RWPE2 (cell line): ENCODE measurements around the gene HSPA12A.

Source experiments
- ATAC-seq: fragments of 200-7000 bp; cut with Tn5 transposase; 3 replicates; pipeline ENCODE4 v1.9.1; 2021; ENCODE audit warnings: low read depth
- DNase-seq: peaks from one replicate; pipeline ENCODE4 v3.0.0-alpha.2; 2020; ENCODE audit warnings: low spot score
- H3K27ac ChIP-seq: fragments of 450-650 bp; 2 replicates; pipeline ENCODE4 v1.5.1; 2017; ENCODE audit warnings: mild to moderate bottlenecking; ENCODE audit not compliant: poor library complexity, severe bottlenecking
- H3K27me3 ChIP-seq: fragments of 250-450 bp; sonication (Bioruptor Pico); 2 replicates; pipeline ENCODE4 v1.5.1; 2021; ENCODE audit warnings: mild to moderate bottlenecking, moderate library complexity; ENCODE audit not compliant: insufficient read depth, poor library complexity, severe bottlenecking
- H3K36me3 ChIP-seq: fragments of 250-450 bp; sonication (Bioruptor Pico); 2 replicates; pipeline ENCODE4 v1.5.1; 2020; ENCODE audit warnings: low read depth, mild to moderate bottlenecking, moderate library complexity
- H3K4me1 ChIP-seq: fragments of 250-450 bp; sonication (Bioruptor Pico); 2 replicates; pipeline ENCODE4 v1.5.1; 2021; ENCODE audit warnings: mild to moderate bottlenecking, moderate library complexity; ENCODE audit not compliant: insufficient read depth, poor library complexity, severe bottlenecking
- H3K4me3 ChIP-seq: fragments of 250-450 bp; sonication (Bioruptor Pico); 2 replicates; pipeline ENCODE4 v1.5.1; 2021; ENCODE audit warnings: mild to moderate bottlenecking, moderate library complexity; ENCODE audit not compliant: severe bottlenecking
- H3K9me3 ChIP-seq: fragments of 250-450 bp; sonication (Bioruptor Pico); 2 replicates; pipeline ENCODE4 v1.5.1; 2021; ENCODE audit warnings: mild to moderate bottlenecking, moderate library complexity; ENCODE audit not compliant: severe bottlenecking
- TF ChIP-seq, protein P1 (sequence below): fragments of 450-650 bp; IDR thresholded peaks from one replicate; pipeline ENCODE4 v1.5.1; 2017; ENCODE audit warnings: mild to moderate bottlenecking, moderate library complexity; ENCODE audit not compliant: poor library complexity, severe bottlenecking

Gene HSPA12A

DNA sequence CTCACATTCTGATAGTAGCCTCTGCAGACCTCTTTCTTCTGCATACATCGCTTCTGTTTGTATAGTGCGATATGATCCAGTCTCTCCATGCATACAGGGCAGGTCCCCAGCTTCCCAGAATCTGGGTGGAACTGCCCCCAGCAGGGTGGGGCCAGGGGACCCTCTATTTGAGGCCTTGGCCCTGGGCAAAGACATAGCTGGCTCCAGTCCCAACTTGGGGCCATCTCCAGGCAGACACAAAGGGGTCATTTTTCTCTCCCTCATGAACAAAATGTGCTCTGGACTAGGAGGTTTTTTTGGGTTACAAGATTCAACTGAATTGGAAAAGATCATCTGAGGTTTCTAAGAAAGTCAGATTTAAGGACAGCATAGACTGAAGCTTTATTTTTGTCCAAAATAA, 21.1 kb upstream of the HSPA12A start:
- TF ChIP-seq, protein P1, sequence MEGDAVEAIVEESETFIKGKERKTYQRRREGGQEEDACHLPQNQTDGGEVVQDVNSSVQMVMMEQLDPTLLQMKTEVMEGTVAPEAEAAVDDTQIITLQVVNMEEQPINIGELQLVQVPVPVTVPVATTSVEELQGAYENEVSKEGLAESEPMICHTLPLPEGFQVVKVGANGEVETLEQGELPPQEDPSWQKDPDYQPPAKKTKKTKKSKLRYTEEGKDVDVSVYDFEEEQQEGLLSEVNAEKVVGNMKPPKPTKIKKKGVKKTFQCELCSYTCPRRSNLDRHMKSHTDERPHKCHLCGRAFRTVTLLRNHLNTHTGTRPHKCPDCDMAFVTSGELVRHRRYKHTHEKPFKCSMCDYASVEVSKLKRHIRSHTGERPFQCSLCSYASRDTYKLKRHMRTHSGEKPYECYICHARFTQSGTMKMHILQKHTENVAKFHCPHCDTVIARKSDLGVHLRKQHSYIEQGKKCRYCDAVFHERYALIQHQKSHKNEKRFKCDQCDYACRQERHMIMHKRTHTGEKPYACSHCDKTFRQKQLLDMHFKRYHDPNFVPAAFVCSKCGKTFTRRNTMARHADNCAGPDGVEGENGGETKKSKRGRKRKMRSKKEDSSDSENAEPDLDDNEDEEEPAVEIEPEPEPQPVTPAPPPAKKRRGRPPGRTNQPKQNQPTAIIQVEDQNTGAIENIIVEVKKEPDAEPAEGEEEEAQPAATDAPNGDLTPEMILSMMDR: no peak
- ATAC-seq (no peak), DNase-seq (no peak)
- no peaks in the 10 kb centered on the region for H3K27me3 ChIP-seq
- no peaks in the 10 kb centered on the region for H3K4me1 ChIP-seq
- no peaks in the 10 kb centered on the region for H3K36me3 ChIP-seq
- H3K27ac ChIP-seq: no peak overlapping the region
- H3K4me3 ChIP-seq: no peak overlapping the region
- H3K9me3 ChIP-seq: peaks cover 4% of the 10 kb centered on the region

DNA sequence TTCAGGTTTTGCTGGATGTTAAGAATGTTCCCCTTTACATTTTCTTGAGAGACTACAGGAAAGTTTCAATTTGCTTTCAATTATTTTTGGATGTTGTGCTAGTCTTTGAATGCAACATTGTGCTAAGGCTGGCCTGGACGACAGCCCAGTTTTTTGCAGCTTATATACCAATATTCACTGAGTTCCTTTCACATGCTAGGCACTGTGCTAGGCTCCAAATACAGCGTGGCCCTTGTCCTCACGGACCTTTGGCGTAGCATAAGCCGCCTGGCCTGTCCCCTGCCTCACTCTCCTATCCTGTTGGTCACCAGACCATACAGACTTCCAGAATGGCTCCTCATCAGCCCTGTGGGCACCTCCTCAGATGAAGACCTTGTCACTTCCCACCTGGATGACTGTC, 19.5 kb upstream of the HSPA12A start:
- ATAC-seq (no peak), DNase-seq (no peak)
- no peaks in the 10 kb centered on the region for H3K27me3 ChIP-seq
- H3K9me3 ChIP-seq: peaks cover 4% of the 10 kb centered on the region
- no peaks in the 10 kb centered on the region for H3K36me3 ChIP-seq
- no peaks in the 10 kb centered on the region for H3K4me1 ChIP-seq
- H3K27ac ChIP-seq: no peak overlapping the region
- TF ChIP-seq, protein P1: no peak
- H3K4me3 ChIP-seq: no peak overlapping the region

DNA sequence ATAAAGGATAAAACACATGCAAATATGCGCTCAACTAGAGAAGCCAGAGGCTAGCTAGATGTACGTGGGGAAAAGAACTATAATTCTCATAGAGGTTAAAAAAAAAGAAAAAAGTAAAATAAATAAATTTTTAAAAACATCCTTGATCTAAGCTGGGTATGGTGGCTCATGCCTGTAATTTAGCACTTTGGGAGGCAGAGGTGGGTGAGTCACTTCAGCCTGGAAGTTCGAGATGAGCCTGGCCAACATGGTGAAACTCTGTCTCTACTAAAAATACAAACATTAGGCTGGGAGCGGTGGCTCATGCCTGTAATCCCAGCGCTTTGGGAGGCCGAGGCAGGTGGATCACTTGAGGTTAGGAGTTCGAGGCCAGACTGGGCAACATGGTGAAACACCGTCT, 18.6 kb upstream of the HSPA12A start:
- no peak overlapping the region for H3K27ac ChIP-seq
- ATAC-seq (no peak), DNase-seq (no peak)
- no peaks in the 10 kb centered on the region for H3K4me1 ChIP-seq
- H3K4me3 ChIP-seq: no peak overlapping the region
- peaks cover 4% of the 10 kb centered on the region for H3K9me3 ChIP-seq
- H3K27me3 ChIP-seq: no peaks in the 10 kb centered on the region
- H3K36me3 ChIP-seq: no peaks in the 10 kb centered on the region
- TF ChIP-seq, protein P1: no peak

DNA sequence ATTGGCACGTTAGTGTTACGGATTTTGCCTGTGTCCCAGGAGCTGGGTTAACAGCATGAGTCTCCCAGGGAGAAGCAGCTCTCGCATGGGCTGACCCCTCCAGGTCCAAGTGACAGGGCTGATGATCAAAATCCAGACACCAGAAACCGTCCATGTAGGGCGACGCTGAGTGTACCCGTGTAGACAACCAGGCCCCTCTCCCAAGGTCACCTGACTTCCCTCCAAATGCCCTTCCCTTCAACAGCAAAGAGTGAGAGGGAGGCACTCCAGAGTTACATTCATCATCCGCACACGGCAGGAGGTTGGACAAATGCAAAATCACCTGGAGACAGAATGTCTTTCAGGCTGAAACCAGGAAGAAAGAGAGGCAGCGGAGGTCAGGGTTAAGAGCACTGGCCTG, 14.9 kb upstream of the HSPA12A start:
- Histone ChIP-seq H3K27me3 (no peaks in the 10 kb centered on the region), H3K27ac (no peak overlapping the region), H3K4me3 (no peak overlapping the region), H3K36me3 (no peaks in the 10 kb centered on the region), H3K4me1 (peaks cover 13% of the 10 kb centered on the region), H3K9me3 (no peaks in the 10 kb centered on the region)
- TF ChIP-seq, protein P1: no peak
- DNase-seq (no peak), ATAC-seq (no peak)

DNA sequence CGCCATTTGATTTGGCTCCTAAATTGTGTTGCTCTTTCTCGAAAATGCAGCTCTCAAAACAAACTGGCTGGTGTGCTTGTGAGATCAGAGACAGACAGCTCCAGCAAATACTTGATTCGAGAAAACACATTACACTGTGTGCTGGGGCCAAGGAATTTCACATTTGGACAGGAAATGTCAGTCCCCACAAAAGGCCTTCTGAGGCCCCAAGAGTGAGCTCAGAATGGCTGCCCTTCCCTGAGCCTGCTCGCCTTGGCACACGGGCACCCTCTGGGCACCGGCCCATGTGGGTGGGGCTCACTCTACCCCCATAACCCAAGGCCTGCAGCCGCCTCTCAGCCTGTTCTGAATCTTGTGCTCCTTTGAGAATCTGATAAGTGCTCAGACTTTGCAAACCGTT, 13.9 kb upstream of the HSPA12A start:
- no peak for DNase-seq
- Histone ChIP-seq H3K4me3 (no peak overlapping the region), H3K36me3 (no peaks in the 10 kb centered on the region), H3K27me3 (no peaks in the 10 kb centered on the region), H3K9me3 (no peaks in the 10 kb centered on the region), H3K4me1 (peaks cover 13% of the 10 kb centered on the region), H3K27ac (no peak overlapping the region)
- no peak for ATAC-seq
- TF ChIP-seq, protein P1: no peak
